H1 (cell line): ENCODE data around the gene STARD4. TPM values are rescaled to one million over a fixed set of nuclear protein-coding genes. Genes with fewer than 3 reads are reported as not detected.

Experiments
- CTCF ChIA-PET: fragments of 300-600 bp; sonication (Branson Sonifier 250); formaldehyde crosslinking; loops from one replicate; lab custom pipeline; 2021; ENCODE audit not compliant: partially characterized antibody; lab: Charles Lee
- POLR2A ChIA-PET: fragments of 300-600 bp; sonication (Branson Sonifier 250); formaldehyde crosslinking; loops from one replicate; lab custom pipeline; 2021; ENCODE audit warnings: inconsistent platforms; ENCODE audit not compliant: partially characterized antibody; lab: Charles Lee
- DNase-seq, 2 experiments: peaks; one replicate each; pipeline versions ENCODE4 v3.0.0 to v3.0.0-alpha.2; 2010 to 2022; ENCODE audit warnings: low spot score in 2 of 2, low read depth in 1 of 2, mixed read lengths in 1 of 2
- FAIRE-seq: peaks from 2 replicates; lab custom pipeline; 2011; peaks lifted over from hg19 to GRCh38; lab: Jason Lieb, UNC
- H2AFZ ChIP-seq: 2 replicates; pipeline ENCODE4 v1.8.1; 2012; ENCODE audit warnings: low read length, inconsistent platforms
- H2AK5ac ChIP-seq: 2 replicates; pipeline ENCODE4 v1.6.1; 2013; ENCODE audit warnings: low read depth, low read length
- H2BK120ac ChIP-seq: replicated peaks from 2 replicates; pipeline ENCODE3; 2013; ENCODE audit warnings: low read depth, low read length, inconsistent platforms
- H2BK12ac ChIP-seq: 2 replicates; pipeline ENCODE4 v1.6.1; 2013; ENCODE audit warnings: low read depth, low read length
- H2BK15ac ChIP-seq: 2 replicates; pipeline ENCODE4 v1.6.1; 2013; ENCODE audit warnings: low read length
- H2BK20ac ChIP-seq: 2 replicates; pipeline ENCODE4 v1.6.1; 2013; ENCODE audit warnings: low read length
- H2BK5ac ChIP-seq: 2 replicates; pipeline ENCODE4 v1.6.1; 2013; ENCODE audit warnings: low read depth, low read length
- H3K14ac ChIP-seq: 2 replicates; pipeline ENCODE4 v1.6.1; 2013; ENCODE audit warnings: inconsistent platforms; ENCODE audit not compliant: insufficient read length
- H3K18ac ChIP-seq: 2 replicates; pipeline ENCODE4 v1.6.1; 2013; ENCODE audit warnings: low read length; ENCODE audit errors: extremely low read depth
- H3K23ac ChIP-seq: 2 replicates; pipeline ENCODE4 v1.6.1; 2013; ENCODE audit warnings: inconsistent platforms; ENCODE audit not compliant: insufficient read length
- H3K23me2 ChIP-seq: 2 replicates; pipeline ENCODE4 v1.6.1; 2013; ENCODE audit warnings: low read depth, low read length
- H3K27ac ChIP-seq: 2 replicates; pipeline ENCODE4 v1.6.1; 2011; ENCODE audit warnings: low read depth, low read length, inconsistent platforms
- H3K27me3 ChIP-seq, 4 experiments: replicated peaks in 1 of 4; 1 replicate in 1 of 4; 2 replicates in 3 of 4; pipeline versions ENCODE4 v1.6.1 to v1.8.1; 2011 to 2013; ENCODE audit warnings: low read length in 3 of 4, mild to moderate bottlenecking in 3 of 4, inconsistent platforms in 2 of 4, mixed read lengths in 2 of 4, moderate library complexity in 1 of 4; ENCODE audit not compliant: control insufficient read depth in 3 of 4, insufficient read depth in 3 of 4; ENCODE audit errors: extremely low read depth in 1 of 4
- H3K36me3 ChIP-seq, 4 experiments: 2 replicates each; pipeline versions ENCODE4 v1.6.1 to v1.8.1; 2011 to 2013; ENCODE audit warnings: mild to moderate bottlenecking in 4 of 4, low read length in 3 of 4, moderate library complexity in 2 of 4, control low read depth in 1 of 4, inconsistent platforms in 1 of 4; ENCODE audit not compliant: insufficient read depth in 4 of 4, control insufficient read depth in 2 of 4
- H3K4ac ChIP-seq: replicated peaks from 2 replicates; pipeline ENCODE3; 2013; ENCODE audit warnings: low read length, low read depth, mixed read lengths, inconsistent platforms; ENCODE audit not compliant: insufficient read length
- H3K4me1 ChIP-seq, 4 experiments: replicated peaks in 1 of 4; 1 replicate in 1 of 4; 2 replicates in 3 of 4; pipeline versions ENCODE4 v1.6.1 to v1.8.1; 2011 to 2013; ENCODE audit warnings: low read length in 3 of 4, inconsistent platforms in 2 of 4, mixed read lengths in 1 of 4; ENCODE audit not compliant: insufficient read depth in 4 of 4, control insufficient read depth in 3 of 4
- H3K4me2 ChIP-seq, 2 experiments: 2 replicates each; pipeline versions ENCODE4 v1.6.1 to v1.8.1; 2011 to 2013; ENCODE audit warnings: low read depth in 2 of 2, low read length in 2 of 2, control low read depth in 1 of 2, inconsistent platforms in 1 of 2, mild to moderate bottlenecking in 1 of 2; ENCODE audit not compliant: insufficient read depth in 1 of 2
- H3K4me3 ChIP-seq, 4 experiments: fragments of 200-600, 300-600 bp in 1 of 4; sonication (generic), shearing (Covaris generic), sonication (Bioruptor Twin) in 1 of 4; 2 replicates each; pipeline versions ENCODE4 v1.5.1 to v1.8.1; 2011 to 2016; ENCODE audit warnings: low read length in 4 of 4, low read depth in 3 of 4, control low read depth in 2 of 4, inconsistent platforms in 2 of 4, mild to moderate bottlenecking in 2 of 4, mixed read lengths in 1 of 4, moderate library complexity in 1 of 4; ENCODE audit not compliant: insufficient read depth in 2 of 4; ENCODE audit errors: extremely low read depth in 1 of 4
- H3K56ac ChIP-seq: replicated peaks from 2 replicates; pipeline ENCODE3; 2013; ENCODE audit warnings: low read depth, mild to moderate bottlenecking, mixed read lengths, low read length, inconsistent platforms; ENCODE audit not compliant: insufficient read length
- H3K79me1 ChIP-seq: 2 replicates; pipeline ENCODE4 v1.6.1; 2013; ENCODE audit warnings: low read depth, low read length, control low read depth
- H3K79me2 ChIP-seq, 2 experiments: 2 replicates each; pipeline versions ENCODE4 v1.6.1 to v1.8.1; 2012 to 2013; ENCODE audit warnings: low read length in 2 of 2, mild to moderate bottlenecking in 2 of 2, inconsistent platforms in 1 of 2; ENCODE audit not compliant: insufficient read depth in 2 of 2, control insufficient read depth in 1 of 2
- H3K9ac ChIP-seq, 4 experiments: replicated peaks in 1 of 4; 1 replicate in 1 of 4; 2 replicates in 3 of 4; pipeline versions ENCODE4 v1.6.1 to v1.8.1; 2011 to 2013; ENCODE audit warnings: low read depth in 3 of 4, low read length in 3 of 4, control low read depth in 2 of 4, mild to moderate bottlenecking in 2 of 4, moderate library complexity in 2 of 4, inconsistent platforms in 1 of 4; ENCODE audit errors: extremely low read depth in 1 of 4
- H3K9me3 ChIP-seq, 2 experiments: 2 replicates each; pipeline versions ENCODE4 v1.6.1 to v1.8.1; 2012 to 2013; ENCODE audit warnings: mild to moderate bottlenecking in 2 of 2, moderate library complexity in 2 of 2, control low read depth in 1 of 2, inconsistent platforms in 1 of 2, low read depth in 1 of 2, low read length in 1 of 2, mixed read lengths in 1 of 2; ENCODE audit not compliant: insufficient read depth in 2 of 2
- H4K20me1 ChIP-seq, 2 experiments: replicated peaks in 1 of 2; 2 replicates each; pipeline versions ENCODE3 to v1.8.1; 2011 to 2013; ENCODE audit warnings: inconsistent platforms in 2 of 2, low read length in 2 of 2, mild to moderate bottlenecking in 1 of 2; ENCODE audit not compliant: insufficient read depth in 2 of 2, control insufficient read depth in 1 of 2
- H4K5ac ChIP-seq: 2 replicates; pipeline ENCODE4 v1.6.1; 2013; ENCODE audit warnings: low read length, low read depth, mixed read lengths, inconsistent platforms; ENCODE audit not compliant: insufficient read length
- H4K8ac ChIP-seq: 2 replicates; pipeline ENCODE4 v1.8.0; 2013; ENCODE audit warnings: mild to moderate bottlenecking, moderate library complexity, low read length, inconsistent platforms; ENCODE audit not compliant: insufficient read depth; ENCODE audit errors: extremely low read depth
- H4K91ac ChIP-seq: replicated peaks from 2 replicates; pipeline ENCODE3; 2013; ENCODE audit warnings: low read length, mixed read lengths, inconsistent platforms; ENCODE audit not compliant: insufficient read length
- CBX5 ChIP-seq: fragments of 300-800, 300-1000 bp; sonication (generic); IDR thresholded peaks from 2 replicates; pipeline ENCODE4 v1.7.1; 2016; ENCODE audit warnings: antibody characterized with exemption, low read length, low read depth
- CREB1 ChIP-seq: IDR thresholded peaks from 2 replicates; pipeline ENCODE4 v1.6.1; 2012; ENCODE audit warnings: inconsistent platforms
- JUN ChIP-seq: IDR thresholded peaks from 2 replicates; pipeline ENCODE4 v1.6.1; 2011; ENCODE audit warnings: low read depth, mild to moderate bottlenecking, improper control_type of control experiment, low read length
- WGBS, 2 experiments: shearing (Covaris generic) in 1 of 2; methylation state at CpG; one replicate each; pipeline versions ENCODE4 v1.1.6 to v1.1.7; 2013 to 2015; ENCODE audit warnings: low lambda C conversion rate in 2 of 2, mixed read lengths in 2 of 2, inconsistent platforms in 1 of 2, low coverage in 1 of 2, missing lambda C conversion rate in 1 of 2; ENCODE audit not compliant: insufficient replicate concordance in 2 of 2, insufficient coverage in 1 of 2, insufficient read length in 1 of 2; ENCODE audit errors: extremely low coverage in 1 of 2, missing lambda C conversion rate in 1 of 2; 5-methylcytosine and 5-hydroxymethylcytosine counted together
- polyA plus RNA-seq, 7 experiments: library from polyadenylated mRNA; depleted of rRNA in 3 of 7; stranded (reverse) in 5 of 7; unstranded in 2 of 7; fragments of >200 nt in 5 of 7; fragments of 200-250 nt in 2 of 7; gene quantifications; 1 replicate in 5 of 7; 2 replicates in 1 of 7; 4 replicates in 1 of 7; pipeline versions ENCODE4 v1.2.1 to v1.2.3, GENCODE V29; 2011 to 2013; ENCODE audit warnings: missing spikeins in 2 of 7, mixed read lengths in 2 of 7
- total RNA-seq: library from RNA; stranded (reverse); fragmentation: NEBNext Ultra II Directional; extraction: Animal tissue kit (Norgen Biotek cat#: 25700); gene quantifications from 2 replicates; pipeline ENCODE4 v1.2.1, GENCODE V29; 2021

STARD4 gene
- total and polyA plus RNA-seq, 2 of the 8 experiments (the other 6 are each of a cell fraction or from before 2014, with no cell fraction given) = 10.8 to 47.9 TPM

GRCh38 chr5:111552492-111552891, 40.2 kb upstream of the STARD4 start:
- Histone ChIP-seq H2BK5ac (no peak overlapping the region), H4K8ac (no peak overlapping the region), H4K20me1 (no peaks in the 10 kb centered on the region), H3K79me1 (no peaks in the 10 kb centered on the region), H2BK20ac (peak overlapping the region; percentile 38; the same call in 1 of the 2 replicates), H3K27me3 (no peaks in the 10 kb centered on the region), H3K4me1 (peaks cover 1 to 15% (median 11%) of the 10 kb centered on the region in 4 experiments; a peak in 6 of 7 replicates), H3K36me3 (no peaks in the 10 kb centered on the region), H3K9ac (no peak overlapping the region), H4K91ac (peak overlapping the region; percentile 86), H2BK120ac (peak overlapping the region; percentile 16), H3K18ac (0 out of 2 replicates have a peak overlapping the region, but pooled peaks have one; percentile 35), H3K79me2 (no peaks in the 10 kb centered on the region), H3K4ac (no peak overlapping the region), H4K5ac (no peak overlapping the region), H2BK12ac (peak overlapping the region; percentile 69; the same call in 1 of the 2 replicates), H3K9me3 (no peaks in the 10 kb centered on the region), H3K14ac (no peak overlapping the region), H3K23ac (no peak overlapping the region), H2BK15ac (no peak overlapping the region), H3K23me2 (no peaks in the 10 kb centered on the region), H2AK5ac (no peak overlapping the region; the same call in 1 of the 2 replicates), H3K27ac (peak overlapping the region; percentile 2; the same call in 1 of the 2 replicates), H3K4me2 (peak overlapping the region in 1 of 2 experiments; percentile 44; a peak in 1 of 4 replicates), H3K56ac (no peak overlapping the region), H2AFZ (peak overlapping the region; percentile 64; the same call in 1 of the 2 replicates), H3K4me3 (no peak overlapping the region)
- ChIA-PET CTCF (interaction anchor here (0.6 to 2.3 kb wide), 8 partner anchors 10 to 594 kb away, joined by 3 to 12 read pairs (median 5); partner anchors contain the start of gene NREP), POLR2A (no interaction called here)
- FAIRE-seq (no peak), DNase-seq (no peak)
- WGBS, 2 experiments = 77% methylated on average over 2 of the region's 2 CpGs; no CpG with 5 or more reads in 1 of the 2 experiments
- no peak for TF ChIP-seq CBX5
- TF ChIP-seq JUN = no peak
- no peak for TF ChIP-seq CREB1
